Measurements from ENCODE around the gene TRAPPC11.

DNA sequence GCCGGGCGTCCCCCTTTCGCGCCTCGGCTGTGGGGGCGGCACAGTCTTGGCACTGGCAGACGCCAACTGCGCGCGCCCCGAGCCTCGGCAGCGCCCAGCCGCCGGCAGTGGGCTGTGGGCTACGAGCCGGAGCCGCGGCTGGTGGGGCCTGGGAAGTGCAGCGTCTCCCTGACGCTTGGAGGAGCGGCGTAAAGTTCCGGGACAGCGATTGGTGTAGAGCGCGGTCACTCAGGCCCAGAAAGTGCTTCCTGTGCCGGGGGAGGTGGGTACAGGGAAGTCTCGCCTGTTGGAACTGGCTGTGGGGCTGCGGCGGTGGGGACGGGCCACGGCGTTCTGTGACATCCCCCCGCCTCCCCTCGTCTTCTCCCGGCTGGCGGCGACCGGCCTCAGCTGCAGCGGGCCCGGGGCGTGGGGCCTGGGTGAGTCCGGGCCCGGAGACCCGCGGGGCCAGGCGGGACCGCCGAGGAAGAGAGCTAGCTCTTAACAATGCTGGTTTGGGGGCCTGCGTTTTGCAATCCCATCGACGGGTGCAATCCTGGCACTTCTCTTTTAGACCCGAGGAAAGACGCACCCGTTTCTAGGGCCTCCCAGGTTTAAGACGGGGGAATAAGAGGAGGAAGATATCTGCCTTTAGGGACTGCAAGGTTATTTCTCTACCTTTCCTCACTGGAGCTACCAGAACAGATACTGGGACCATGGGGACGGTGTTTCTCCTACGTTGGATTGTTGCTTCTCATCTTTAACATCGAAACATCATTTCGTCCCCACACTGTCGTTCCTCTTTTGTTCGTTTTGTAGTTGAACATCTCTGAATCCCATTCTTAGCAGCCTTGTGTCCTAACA lies at the start of gene TRAPPC11, which contains the start of gene RWDD4:
- no peak for TF ChIP-seq CTCF (IDR thresholded peaks at IDR 0.05 in 2 of 3, conservative IDR thresholded peaks at IDR 0.05 in 1 of 3; ENCODE audit: borderline replicate concordance in 1 of 3, insufficient read depth in 1 of 3, low read depth in 2 of 3, low read length in 2 of 3)
- TF ChIP-seq MAX (IDR thresholded peaks at IDR 0.05) = peak; percentile 33; the same call in 1 of the 2 replicates
- peak; percentile 37 for TF ChIP-seq POLR2A (IDR thresholded peaks at IDR 0.05; ENCODE audit: borderline replicate concordance, extremely low read depth, insufficient read depth, insufficient read length)
- 0 out of 2 replicates have a peak, but pooled peaks have one; percentile 26 for TF ChIP-seq EGR1 (IDR thresholded peaks at IDR 0.05; ENCODE audit: low read depth)
- TF ChIP-seq JUND (IDR thresholded peaks at IDR 0.05) = no peak
- no peak for TF ChIP-seq SIN3A (IDR thresholded peaks at IDR 0.05; ENCODE audit: low read depth)
- no peak for TF ChIP-seq ZNF274 (IDR thresholded peaks at IDR 0.05; ENCODE audit: low read depth, low read length)
- TF ChIP-seq ATF3 (IDR thresholded peaks at IDR 0.05) = no peak
- TF ChIP-seq POLR2AphosphoS5 (IDR thresholded peaks at IDR 0.05; ENCODE audit: low read depth, low read length) = peak; percentile 33; the same call in 1 of the 2 replicates
- TF ChIP-seq EZH2 (IDR thresholded peaks at IDR 0.05) = no peak
